Endothelial cell (in vitro differentiated cells): ENCODE results near the gene FTL. TPM values are rescaled to one million over a fixed set of nuclear protein-coding genes. Genes with fewer than 3 reads are reported as not detected.
A peak's percentile ranks its signal among the peaks of the same experiment; 100 is the strongest.

Source experiments
- DNase-seq: peaks from one replicate; pipeline ENCODE4 v3.0.0; 2021; ENCODE audit warnings: low spot score
- H3K27ac Mint-ChIP-seq: one replicate; pipeline ENCODE4 v1.8.0; 2021; ENCODE audit warnings: mixed read lengths, inconsistent platforms; ENCODE audit not compliant: unreplicated experiment
- H3K27me3 Mint-ChIP-seq: one replicate; pipeline ENCODE4 v1.8.0; 2021; ENCODE audit warnings: mild to moderate bottlenecking, moderate library complexity, mixed read lengths, inconsistent platforms; ENCODE audit not compliant: unreplicated experiment
- H3K36me3 Mint-ChIP-seq: one replicate; pipeline ENCODE4 v1.8.0; 2021; ENCODE audit warnings: mild to moderate bottlenecking, low read depth, mixed read lengths, inconsistent platforms; ENCODE audit not compliant: unreplicated experiment
- H3K4me1 Mint-ChIP-seq: one replicate; pipeline ENCODE4 v1.8.0; 2021; ENCODE audit warnings: mild to moderate bottlenecking, mixed read lengths, inconsistent platforms; ENCODE audit not compliant: unreplicated experiment
- H3K4me3 Mint-ChIP-seq: one replicate; pipeline ENCODE4 v1.8.0; 2021; ENCODE audit warnings: mild to moderate bottlenecking, mixed read lengths, inconsistent platforms; ENCODE audit not compliant: unreplicated experiment
- H3K9me3 Mint-ChIP-seq: one replicate; pipeline ENCODE4 v1.8.0; 2021; ENCODE audit warnings: mixed read lengths, inconsistent platforms; ENCODE audit not compliant: unreplicated experiment
- CTCF ChIP-seq: fragments of 200-600 bp; sonication (generic); IDR thresholded peaks from one replicate; pipeline ENCODE4 v1.5.0; 2021; ENCODE audit warnings: antibody characterized with exemption; ENCODE audit not compliant: unreplicated experiment
- total RNA-seq: library from RNA; stranded (reverse); fragmentation: NEBNext Ultra II Directional; extraction: Animal tissue kit (Norgen Biotek cat#: 25700); gene quantifications from one replicate; pipeline ENCODE4 v1.2.1, GENCODE V29; 2021; ENCODE audit not compliant: unreplicated experiment

The FTL gene
- total RNA-seq, 1 donor from 2014 or later = 1,109 TPM

- no peaks in the 10 kb centered on the region for H3K9me3 Mint-ChIP-seq
- no peak for TF ChIP-seq CTCF
- H3K27me3 Mint-ChIP-seq = peaks cover 5% of the 10 kb centered on the region
- H3K4me3 Mint-ChIP-seq = no peak overlapping the region
- no peak overlapping the region for H3K27ac Mint-ChIP-seq
- DNase-seq = no peak
- no peaks in the 10 kb centered on the region for H3K4me1 Mint-ChIP-seq
- peaks cover 17% of the 10 kb centered on the region for H3K36me3 Mint-ChIP-seq
Observed at GRCh38 chr19:49006905-49007304, 41.8 kb downstream of the FTL start.

- peaks cover 6% of the 10 kb centered on the region for H3K27me3 Mint-ChIP-seq
- no peak for TF ChIP-seq CTCF
- H3K36me3 Mint-ChIP-seq = peaks cover 27% of the 10 kb centered on the region
- no peaks in the 10 kb centered on the region for H3K4me1 Mint-ChIP-seq
- H3K9me3 Mint-ChIP-seq = no peaks in the 10 kb centered on the region
- H3K27ac Mint-ChIP-seq = no peak overlapping the region
- DNase-seq = no peak
- H3K4me3 Mint-ChIP-seq = no peak overlapping the region
Observed at GRCh38 chr19:49009828-49010227, 44.7 kb downstream of the FTL start.

- Mint-ChIP-seq H3K4me3 (peak overlapping the region; percentile 71), H3K27ac (no peak overlapping the region), H3K4me1 (no peaks in the 10 kb centered on the region), H3K27me3 (peaks cover 6% of the 10 kb centered on the region), H3K9me3 (no peaks in the 10 kb centered on the region), H3K36me3 (peaks cover 24% of the 10 kb centered on the region)
- DNase-seq = no peak
- no peak for TF ChIP-seq CTCF
Observed at GRCh38 chr19:49010453-49010852, 45.3 kb downstream of the FTL start.

GRCh38 chr19:49011194-49011593, 46.1 kb downstream of the FTL start:
- no peak for DNase-seq
- no peak for TF ChIP-seq CTCF
- H3K27me3 Mint-ChIP-seq = peaks cover 5% of the 10 kb centered on the region
- H3K27ac Mint-ChIP-seq = no peak overlapping the region
- peaks cover 21% of the 10 kb centered on the region for H3K36me3 Mint-ChIP-seq
- no peaks in the 10 kb centered on the region for H3K4me1 Mint-ChIP-seq
- H3K4me3 Mint-ChIP-seq = no peak overlapping the region
- no peaks in the 10 kb centered on the region for H3K9me3 Mint-ChIP-seq

GRCh38 chr19:49014123-49014869, 49.2 kb downstream of the FTL start:
- Mint-ChIP-seq H3K36me3 (peaks cover 18% of the 10 kb centered on the region), H3K9me3 (no peaks in the 10 kb centered on the region), H3K4me1 (peaks cover 4% of the 10 kb centered on the region), H3K27ac (peak overlapping the region; percentile 42), H3K4me3 (peak overlapping the region; percentile 56), H3K27me3 (peaks cover 9% of the 10 kb centered on the region)
- TF ChIP-seq CTCF = no peak
- no peak for DNase-seq
